ENCODE measurements around the gene FADS1.

The FADS1 gene

DNA sequence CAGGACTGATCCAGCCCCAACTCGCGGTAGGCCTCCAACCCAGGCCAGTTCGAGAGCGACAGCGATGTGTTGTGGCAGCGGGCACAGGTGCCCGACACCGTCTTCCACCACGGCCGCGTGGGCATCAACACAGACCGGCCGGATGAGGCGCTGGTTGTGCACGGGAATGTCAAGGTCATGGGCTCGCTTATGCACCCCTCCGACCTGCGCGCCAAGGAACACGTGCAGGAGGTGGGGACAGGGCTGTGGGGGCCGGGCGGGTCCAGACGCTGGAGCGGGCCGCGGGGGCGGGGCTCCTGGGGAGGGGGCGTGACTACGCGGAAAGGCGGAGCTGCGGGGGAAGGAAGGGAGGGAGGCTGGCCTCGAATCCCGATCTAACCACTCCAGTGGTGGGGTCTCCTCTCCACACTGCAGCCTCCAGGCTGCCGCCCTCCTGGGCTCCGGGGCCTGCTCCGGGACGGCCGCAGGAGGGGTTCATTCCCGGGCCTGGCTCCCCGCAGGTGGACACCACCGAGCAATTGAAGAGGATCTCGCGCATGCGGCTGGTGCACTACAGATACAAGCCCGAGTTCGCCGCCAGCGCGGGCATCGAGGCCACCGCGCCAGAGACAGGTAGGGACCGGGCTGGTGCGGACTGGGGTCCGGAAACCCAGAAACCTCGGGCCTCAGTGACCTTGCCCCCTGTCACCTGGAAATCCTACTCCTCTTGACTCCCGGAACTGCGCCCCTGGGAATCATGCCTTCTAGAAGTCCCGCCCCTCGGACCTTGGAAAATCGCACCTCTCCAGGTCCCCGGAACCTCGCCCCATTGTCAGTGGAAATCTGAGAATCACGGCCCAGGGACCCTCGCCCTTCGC, 39.3 kb downstream of the FADS1 start:
- no peak for TF ChIP-seq POLR2A (IDR thresholded peaks at IDR 0.05; ENCODE audit: low read length)
- TF ChIP-seq GATA1 (IDR thresholded peaks at IDR 0.05; ENCODE audit: low read depth, low read length): no peak
- peak; percentile 55 to 60 for DNase-seq

DNA sequence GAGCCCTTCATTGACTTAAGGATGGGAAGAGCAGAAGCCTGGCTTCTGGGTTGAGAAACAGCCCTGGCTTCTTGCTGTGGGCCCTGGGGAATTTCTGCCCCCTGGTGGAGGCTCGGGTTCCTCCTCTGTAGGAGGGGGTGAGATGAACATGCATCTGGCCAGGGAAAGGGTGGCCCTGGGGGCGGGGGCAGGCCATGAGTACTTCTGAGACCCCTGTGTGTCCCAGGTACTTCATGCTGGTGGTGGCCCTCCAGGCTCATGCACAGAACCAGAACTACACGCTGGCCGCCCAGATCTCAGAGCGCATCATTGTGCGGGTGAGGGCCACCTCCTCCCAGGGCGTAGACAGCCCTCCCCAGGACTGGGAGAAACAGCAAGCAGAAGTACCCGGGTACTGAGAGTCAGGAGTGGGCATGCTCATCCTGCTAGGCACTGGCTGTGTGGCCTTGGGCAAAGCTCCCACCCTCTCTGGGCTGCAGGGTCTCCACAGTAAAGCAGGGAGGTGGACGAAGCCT, 40.2 kb downstream of the FADS1 start:
- peak; percentile 76 to 83 for DNase-seq
- TF ChIP-seq GATA1 (IDR thresholded peaks at IDR 0.05; ENCODE audit: low read depth, low read length) (no peak), POLR2A (IDR thresholded peaks at IDR 0.05; ENCODE audit: low read length) (no peak)

DNA sequence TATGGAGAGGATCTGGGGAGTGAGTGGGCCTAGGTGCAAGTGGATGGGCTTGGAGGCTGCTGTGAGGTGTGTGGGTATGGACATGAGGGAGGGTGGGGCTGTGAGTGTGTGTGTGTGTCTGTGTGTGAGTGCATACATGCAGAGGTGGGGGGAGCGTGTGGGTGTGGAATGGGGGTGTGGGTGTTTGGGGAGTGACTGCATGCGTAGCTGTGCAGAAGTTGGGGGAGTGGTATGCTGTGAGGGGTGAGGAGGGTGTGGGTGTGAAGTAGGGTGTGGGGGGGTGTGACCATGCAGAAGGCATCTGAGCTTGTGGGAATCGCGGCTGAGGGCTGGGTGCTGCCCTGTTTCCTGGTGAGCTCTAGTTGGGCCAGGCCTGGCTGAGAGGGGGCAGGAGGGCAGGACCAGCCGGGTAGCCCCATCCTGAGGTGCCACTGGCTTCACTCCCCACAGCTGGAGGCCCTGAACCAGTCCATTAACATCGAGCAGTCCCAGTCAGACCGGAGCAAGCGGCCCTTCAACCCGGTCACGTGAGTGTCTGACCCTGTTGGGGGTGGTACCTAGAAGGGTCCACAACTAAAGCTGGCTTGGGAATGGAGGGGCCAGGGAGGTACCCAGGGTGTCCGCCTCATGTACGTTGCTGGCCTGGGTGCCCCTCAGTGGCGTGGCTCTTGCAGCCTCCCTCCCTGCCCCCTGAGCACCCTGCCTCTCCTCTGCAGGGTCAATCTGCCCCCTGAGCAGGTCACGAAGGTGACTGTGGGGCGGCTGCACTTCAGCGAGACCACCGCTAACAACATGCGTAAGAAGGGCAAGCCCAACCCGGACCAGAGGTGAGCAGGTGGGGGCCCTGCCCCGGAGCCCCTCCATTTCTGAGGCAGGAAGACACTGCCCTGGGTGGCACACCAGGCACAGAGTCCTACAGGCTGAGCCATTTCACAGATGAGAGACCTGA, 40.9 kb downstream of the FADS1 start:
- no peak for TF ChIP-seq POLR2A (IDR thresholded peaks at IDR 0.05; ENCODE audit: low read length)
- no peak for TF ChIP-seq GATA1 (IDR thresholded peaks at IDR 0.05; ENCODE audit: low read depth, low read length)
- DNase-seq: peak in 1 of 2 experiments; percentile 14

DNA sequence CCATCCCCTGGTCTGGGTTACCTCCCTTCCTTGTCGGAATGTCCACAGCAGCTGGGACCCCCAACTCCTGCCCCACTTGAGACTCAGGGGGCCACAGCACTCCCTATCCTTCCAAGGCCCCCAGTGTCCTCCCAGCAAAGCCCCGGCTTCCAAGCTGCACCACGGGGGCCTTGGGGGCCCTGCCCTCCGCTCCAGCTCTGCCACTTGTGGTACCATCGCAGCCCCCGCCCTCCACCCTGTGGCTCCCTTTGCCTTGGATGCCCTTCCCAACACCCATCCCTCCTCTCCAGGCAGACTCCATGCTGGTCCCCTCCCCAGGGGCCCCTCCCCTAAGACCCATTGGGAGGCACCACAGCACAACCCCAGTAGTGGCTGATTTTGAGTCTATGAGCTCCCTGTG, 41.7 kb downstream of the FADS1 start:
- DNase-seq: no peak
- TF ChIP-seq POLR2A (IDR thresholded peaks at IDR 0.05; ENCODE audit: low read length) (no peak), GATA1 (IDR thresholded peaks at IDR 0.05; ENCODE audit: low read depth, low read length) (no peak)

DNA sequence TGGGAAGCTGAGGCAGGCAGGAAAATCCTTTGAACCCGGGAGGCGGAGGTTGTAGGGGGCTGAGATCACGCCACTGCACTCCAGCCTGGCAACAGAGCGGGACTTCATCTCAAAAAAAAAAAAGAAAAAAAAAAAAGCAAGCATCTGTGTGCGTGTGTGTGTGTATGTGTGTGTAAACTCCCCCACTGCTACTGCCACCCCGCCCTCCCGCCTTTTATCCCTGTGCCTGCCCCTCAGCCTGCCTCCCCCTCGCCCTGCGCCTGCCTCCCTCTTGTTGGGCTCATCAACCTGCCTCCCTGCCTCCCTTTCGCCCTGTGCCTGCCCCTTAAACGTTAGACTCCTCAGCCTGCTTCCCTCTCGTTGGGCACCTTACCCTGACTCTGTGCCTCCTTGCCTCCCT, 42.4 kb downstream of the FADS1 start:
- TF ChIP-seq GATA1 (IDR thresholded peaks at IDR 0.05; ENCODE audit: low read depth, low read length) (no peak), POLR2A (IDR thresholded peaks at IDR 0.05; ENCODE audit: low read length) (no peak)
- DNase-seq: no peak

DNA sequence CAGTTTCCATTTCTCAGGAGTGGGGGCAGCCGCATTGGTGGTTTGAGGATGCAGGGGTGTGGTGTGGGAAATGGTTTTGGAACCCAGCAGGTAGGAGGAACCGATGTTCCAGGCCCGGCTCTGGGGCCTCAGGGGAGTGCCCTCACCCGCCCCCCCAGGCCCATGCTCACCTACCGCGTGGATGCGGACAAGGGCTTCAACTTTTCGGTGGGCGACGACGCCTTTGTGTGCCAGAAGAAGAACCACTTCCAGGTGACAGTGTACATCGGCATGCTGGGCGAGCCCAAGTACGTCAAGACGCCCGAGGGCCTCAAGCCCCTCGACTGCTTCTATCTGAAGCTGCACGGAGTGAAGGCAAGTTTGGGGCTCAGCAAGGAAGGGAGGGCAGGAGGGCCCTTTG, 43.0 kb downstream of the FADS1 start:
- DNase-seq: no peak
- TF ChIP-seq POLR2A (IDR thresholded peaks at IDR 0.05; ENCODE audit: low read length) (no peak), GATA1 (IDR thresholded peaks at IDR 0.05; ENCODE audit: low read depth, low read length) (no peak)

DNA sequence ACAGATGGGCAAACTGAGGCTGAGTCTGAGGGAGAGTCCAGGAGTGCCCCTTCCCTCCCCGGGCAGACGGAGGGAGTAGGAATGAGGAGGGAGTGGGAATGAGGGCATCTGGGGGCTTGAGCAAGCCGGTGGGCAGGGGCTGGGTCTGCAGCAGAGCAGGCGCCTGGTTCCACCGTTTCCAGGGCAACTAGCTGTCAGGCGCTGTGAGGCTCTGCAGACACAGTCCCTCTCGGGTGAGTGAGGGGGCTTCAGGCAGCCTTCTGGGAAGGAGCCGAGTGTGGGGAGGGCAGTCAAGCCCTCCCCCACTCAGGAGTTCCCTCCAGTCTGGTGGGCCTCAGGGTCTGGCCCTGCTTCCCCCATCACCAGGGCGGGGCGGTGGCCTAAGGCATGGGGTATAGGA, 43.4 kb downstream of the FADS1 start:
- DNase-seq: no peak
- TF ChIP-seq POLR2A (IDR thresholded peaks at IDR 0.05; ENCODE audit: low read length) (no peak), GATA1 (IDR thresholded peaks at IDR 0.05; ENCODE audit: low read depth, low read length) (no peak)

DNA sequence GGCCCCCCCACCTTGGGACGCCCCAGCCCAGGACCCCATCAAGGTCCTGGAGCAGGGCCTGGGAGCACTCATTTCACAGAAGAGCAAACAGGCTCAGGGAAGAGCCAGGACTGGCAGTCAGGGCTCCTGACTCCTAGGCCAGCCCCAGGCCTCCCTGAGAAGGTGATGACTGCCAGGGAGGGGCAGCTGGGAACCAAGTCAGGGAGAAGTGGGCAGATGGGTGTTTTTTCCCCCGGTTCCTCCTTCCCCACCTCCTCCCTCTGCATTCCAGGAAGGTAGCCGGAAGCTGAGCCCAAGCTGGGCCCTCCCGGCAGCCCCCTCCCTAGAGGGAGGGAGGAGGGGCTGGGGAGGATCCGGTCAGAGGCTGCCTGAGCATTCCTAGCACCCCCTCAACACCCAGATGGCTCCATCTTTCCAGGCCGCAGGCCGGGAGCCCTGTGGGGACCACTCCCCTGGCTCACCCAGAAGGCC, 44.8 kb downstream of the FADS1 start:
- TF ChIP-seq POLR2A (IDR thresholded peaks at IDR 0.05; ENCODE audit: low read length): no peak
- no peak for TF ChIP-seq GATA1 (IDR thresholded peaks at IDR 0.05; ENCODE audit: low read depth, low read length)
- no peak for DNase-seq

DNA sequence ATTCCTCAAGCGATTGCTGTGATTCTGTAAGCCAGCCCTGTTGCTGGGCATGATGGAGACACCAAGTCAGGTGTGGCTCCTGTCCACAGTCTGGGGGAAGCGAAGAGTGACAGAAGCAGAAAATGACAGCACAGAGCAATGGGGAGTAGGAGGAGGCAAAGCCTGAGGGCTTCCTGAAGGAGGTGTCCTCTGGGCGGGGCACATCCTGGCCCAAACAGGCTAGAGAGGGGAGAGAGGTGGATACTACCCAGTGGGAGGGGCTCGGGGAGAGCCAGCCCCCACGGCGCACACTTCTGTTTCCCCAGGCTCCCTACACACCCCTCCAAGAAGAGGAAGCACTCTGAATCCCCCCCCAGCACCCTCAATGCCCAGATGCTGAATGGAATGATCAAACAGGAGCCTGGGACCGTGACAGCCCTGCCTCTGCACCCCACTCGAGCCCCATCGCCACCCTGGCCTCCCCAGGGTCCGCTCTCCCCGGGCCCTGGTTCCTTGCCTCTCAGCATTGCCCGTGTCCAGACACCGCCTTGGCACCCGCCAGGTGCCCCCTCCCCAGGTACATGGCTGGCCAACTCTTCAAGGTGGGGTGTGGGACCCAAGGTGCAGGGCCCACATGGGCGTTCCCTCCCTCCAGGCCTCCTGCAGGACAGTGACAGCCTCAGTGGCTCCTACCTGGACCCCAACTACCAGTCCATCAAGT, 45.5 kb downstream of the FADS1 start:
- TF ChIP-seq POLR2A (IDR thresholded peaks at IDR 0.05; ENCODE audit: low read length): no peak
- TF ChIP-seq GATA1 (IDR thresholded peaks at IDR 0.05; ENCODE audit: low read depth, low read length): no peak
- no peak for DNase-seq

DNA sequence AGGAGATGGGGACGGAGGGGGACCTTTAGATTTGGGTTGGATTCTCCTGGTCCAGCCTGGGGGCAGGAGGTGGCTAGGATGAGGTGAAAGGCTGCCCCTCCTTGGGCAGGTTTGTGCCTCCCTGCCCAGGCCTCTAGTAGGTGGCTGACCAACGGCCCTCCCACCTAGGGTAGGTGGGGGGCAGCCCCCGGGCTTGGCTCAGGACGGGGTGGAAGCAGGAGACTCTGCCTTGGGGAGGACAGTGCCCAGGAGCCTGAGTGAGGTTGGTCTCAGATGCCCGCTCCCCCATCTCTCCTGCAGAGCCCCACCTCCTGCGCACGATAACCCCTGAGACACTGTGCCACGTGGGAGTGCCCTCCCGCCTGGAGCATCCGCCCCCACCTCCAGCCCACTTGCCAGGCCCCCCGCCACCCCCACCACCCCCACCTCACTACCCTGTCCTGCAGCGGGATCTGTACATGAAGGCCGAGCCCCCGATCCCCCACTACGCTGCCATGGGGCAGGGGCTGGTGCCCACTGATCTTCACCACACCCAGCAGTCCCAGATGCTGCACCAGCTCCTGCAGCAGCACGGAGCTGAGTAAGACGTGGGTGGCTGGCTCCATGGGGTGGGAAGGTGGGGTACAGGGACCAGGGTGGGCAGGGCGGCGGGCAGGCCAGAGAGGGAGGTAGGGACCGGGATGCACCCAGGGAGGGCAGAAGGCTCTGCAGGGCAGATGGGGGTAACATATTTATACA, 46.7 kb downstream of the FADS1 start:
- TF ChIP-seq GATA1 (IDR thresholded peaks at IDR 0.05; ENCODE audit: low read depth, low read length): no peak
- no peak for TF ChIP-seq POLR2A (IDR thresholded peaks at IDR 0.05; ENCODE audit: low read length)

DNA sequence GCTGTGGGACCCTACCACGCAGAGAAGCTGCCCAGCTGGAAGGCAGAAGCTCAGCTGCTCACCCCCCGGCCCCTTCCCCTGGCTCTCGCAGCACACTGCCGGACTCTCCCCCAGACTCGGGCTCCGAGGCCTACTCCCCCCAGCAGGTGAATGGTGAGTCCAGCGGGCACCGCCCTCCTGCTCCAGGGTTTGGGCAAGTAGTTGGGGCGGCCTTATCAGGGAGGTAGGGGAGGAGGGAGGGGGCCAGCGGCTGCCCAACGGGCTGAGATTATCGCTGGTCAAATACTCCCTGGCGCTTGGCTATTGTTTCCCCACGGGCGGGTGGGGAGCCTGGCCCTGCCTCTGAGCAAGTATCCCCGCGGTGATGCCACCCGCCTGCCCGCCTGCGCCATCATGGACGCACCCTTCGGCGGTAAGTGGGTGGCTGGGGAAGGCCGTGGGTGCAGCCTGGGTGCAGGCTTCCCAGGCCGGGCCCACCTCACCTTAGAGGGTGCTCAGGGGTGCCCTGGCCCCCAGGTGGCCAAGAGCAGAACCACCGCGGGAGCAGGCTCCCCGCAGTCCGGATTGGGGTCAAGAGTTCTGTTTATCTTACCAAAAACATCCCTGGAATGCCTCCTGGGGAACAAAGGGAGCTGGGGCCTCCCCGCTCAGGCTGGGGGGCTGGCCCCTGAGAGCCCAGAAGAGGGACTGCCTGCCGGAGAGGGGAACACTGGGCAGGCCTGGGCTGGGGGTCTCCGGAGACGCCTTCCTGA, 47.5 kb downstream of the FADS1 start:
- DNase-seq: no peak
- TF ChIP-seq GATA1 (IDR thresholded peaks at IDR 0.05; ENCODE audit: low read depth, low read length) (no peak), POLR2A (IDR thresholded peaks at IDR 0.05; ENCODE audit: low read length) (no peak)

More for the DNA sequence above, 46.7 kb downstream of the FADS1 start:
- DNase-seq: no peak

DNA sequence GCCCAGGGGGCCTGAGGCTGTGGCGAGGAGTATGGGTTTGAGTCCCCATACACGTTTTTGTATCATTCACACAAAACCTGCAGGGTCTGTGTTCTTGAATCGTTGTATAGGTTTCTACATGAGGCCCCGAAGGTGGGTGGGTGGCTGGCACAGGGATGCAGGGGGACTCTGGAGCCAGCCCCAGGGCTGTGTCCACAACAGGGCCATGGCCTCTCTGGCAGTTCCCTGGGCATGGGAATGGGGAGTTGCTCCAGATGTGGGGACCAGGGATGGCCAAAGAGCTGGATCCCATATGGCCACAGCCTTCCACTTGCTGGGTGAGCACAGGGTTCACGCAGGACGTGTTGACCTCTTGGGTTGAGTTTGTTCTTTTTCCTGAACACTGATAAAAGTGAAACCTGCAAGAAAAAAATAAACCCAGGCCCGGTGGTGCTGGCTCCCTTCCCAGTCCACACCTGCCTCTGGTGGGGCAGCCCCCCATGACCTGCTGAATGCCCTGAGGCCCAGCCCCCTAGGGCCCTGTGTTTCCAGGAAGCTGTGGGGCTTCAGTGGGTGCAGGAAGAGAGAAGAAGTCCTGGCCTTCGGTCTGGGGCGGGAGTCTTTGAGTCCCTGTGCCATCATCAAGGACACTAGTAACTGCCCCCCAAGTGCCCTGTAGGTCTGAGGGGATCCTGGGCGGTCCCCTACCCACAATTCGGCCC, 48.3 kb downstream of the FADS1 start:
- no peak for TF ChIP-seq GATA1 (IDR thresholded peaks at IDR 0.05; ENCODE audit: low read depth, low read length)
- TF ChIP-seq POLR2A (IDR thresholded peaks at IDR 0.05; ENCODE audit: low read length): no peak
- DNase-seq: no peak

All from erythroblast (primary cell).